ENCODE measurements around the gene FNBP1L. TPM values are rescaled to one million over a fixed set of nuclear protein-coding genes. Genes with fewer than 3 reads are reported as not detected.
"Not testable (repeated sequence)": the region's sequence is repeated elsewhere in the genome, so short reads cannot be mapped to it uniquely, and the experiment has no call there.

FNBP1L gene
- total RNA-seq, 6 experiments from 2014 or later: 1.0 to 6.2 (median 1.2) TPM

GRCh38 chr1:93463960-93464359, 16.0 kb downstream of the FNBP1L start:
- Mint-ChIP-seq H3K27ac (no peak overlapping the region), H3K27me3 (ENCODE audit: insufficient read depth) (peaks cover 8% of the 10 kb centered on the region), H3K9me3 (peaks cover 13% of the 10 kb centered on the region; the same call in 1 of the 2 replicates), H3K36me3 (ENCODE audit: low read depth) (no peaks in the 10 kb centered on the region), H3K4me3 (no peak overlapping the region), H3K4me1 (ENCODE audit: low read depth) (no peaks in the 10 kb centered on the region; the same call in 1 of the 2 replicates)
- no peak for TF ChIP-seq CTCF (IDR thresholded peaks at IDR 0.05)
- DNase-seq: no peak

- H3K27me3 Mint-ChIP-seq (ENCODE audit: insufficient read depth); H3K4me1 Mint-ChIP-seq (ENCODE audit: low read depth); H3K36me3 Mint-ChIP-seq (ENCODE audit: low read depth); H3K27ac Mint-ChIP-seq; DNase-seq; H3K4me3 Mint-ChIP-seq: not testable (repeated sequence)
- peaks cover 13% of the 10 kb centered on the region; the same call in 1 of the 2 replicates for H3K9me3 Mint-ChIP-seq
Observed at GRCh38 chr1:93465371-93466082, 17.6 kb downstream of the FNBP1L start.

- H3K4me1 Mint-ChIP-seq (ENCODE audit: low read depth): peaks cover 11% of the 10 kb centered on the region
- no peak for TF ChIP-seq CTCF (IDR thresholded peaks at IDR 0.05)
- H3K36me3 Mint-ChIP-seq (ENCODE audit: low read depth): no peaks in the 10 kb centered on the region
- H3K9me3 Mint-ChIP-seq: peaks cover 13% of the 10 kb centered on the region; the same call in 1 of the 2 replicates
- H3K27me3 Mint-ChIP-seq (ENCODE audit: insufficient read depth): peaks cover 6% of the 10 kb centered on the region
- no peak overlapping the region for H3K4me3 Mint-ChIP-seq
- no peak for DNase-seq
- no peak overlapping the region for H3K27ac Mint-ChIP-seq
Observed at GRCh38 chr1:93467606-93468005, 19.7 kb downstream of the FNBP1L start.

- Mint-ChIP-seq H3K27ac (no peak overlapping the region), H3K4me3 (no peak overlapping the region), H3K9me3 (peaks cover 13% of the 10 kb centered on the region; the same call in 1 of the 2 replicates), H3K36me3 (ENCODE audit: low read depth) (no peaks in the 10 kb centered on the region), H3K4me1 (ENCODE audit: low read depth) (peaks cover 11% of the 10 kb centered on the region), H3K27me3 (ENCODE audit: insufficient read depth) (peaks cover 5% of the 10 kb centered on the region)
- TF ChIP-seq CTCF (IDR thresholded peaks at IDR 0.05): no peak
- no peak for DNase-seq
Observed at GRCh38 chr1:93468662-93469061, 20.7 kb downstream of the FNBP1L start.

GRCh38 chr1:93469223-93469622, 21.3 kb downstream of the FNBP1L start:
- not testable (repeated sequence) for H3K27me3 Mint-ChIP-seq (ENCODE audit: insufficient read depth); H3K27ac Mint-ChIP-seq; DNase-seq; H3K4me3 Mint-ChIP-seq; H3K36me3 Mint-ChIP-seq (ENCODE audit: low read depth)
- peaks cover 13% of the 10 kb centered on the region; the same call in 1 of the 2 replicates for H3K9me3 Mint-ChIP-seq
- H3K4me1 Mint-ChIP-seq (ENCODE audit: low read depth): peaks cover 11% of the 10 kb centered on the region

GRCh38 chr1:93471284-93471683, 23.4 kb downstream of the FNBP1L start:
- Mint-ChIP-seq H3K4me1 (ENCODE audit: low read depth) (peaks cover 11% of the 10 kb centered on the region), H3K27me3 (ENCODE audit: insufficient read depth) (peaks cover 6% of the 10 kb centered on the region), H3K4me3 (no peak overlapping the region; the same call in 1 of the 2 replicates), H3K36me3 (ENCODE audit: low read depth) (no peaks in the 10 kb centered on the region), H3K9me3 (peaks cover 10% of the 10 kb centered on the region; the same call in 1 of the 2 replicates), H3K27ac (no peak overlapping the region)
- no peak for TF ChIP-seq CTCF (IDR thresholded peaks at IDR 0.05)
- no peak for DNase-seq

Measured in HFFc6 (cell line).